GM12878 (cell line): ENCODE data around the gene TRIP6. TPM values are rescaled to one million over a fixed set of nuclear protein-coding genes. Genes with fewer than 3 reads are reported as not detected.

Experiments
- ATAC-seq: fragments of 200-7000 bp; cut with Tn5 transposase; 3 replicates; pipeline ENCODE4 v1.9.1; 2020; ENCODE audit warnings: mild to moderate bottlenecking, moderate library complexity
- BruUV-seq: library from RNA; stranded (reverse); fragments of 400-500 nt; replicated peaks from 2 replicates; lab custom pipeline; 2021; lab: Mats Ljungman, UMichigan
- CTCF ChIA-PET: fragments of 300-600 bp; sonication (Branson Sonifier 250); formaldehyde crosslinking; extraction: SDS; loops from one replicate; lab custom pipeline; 2021; ENCODE audit warnings: inconsistent platforms; lab: Yijun Ruan, JAX
- POLR2A ChIA-PET: fragments of 350-600 bp; formaldehyde crosslinking; extraction: SDS; loops from one replicate; lab custom pipeline; 2021; ENCODE audit warnings: inconsistent platforms; lab: Charles Lee
- RAD21 ChIA-PET: fragments of 300-600 bp; sonication (Branson Sonifier 250); formaldehyde crosslinking; loops from one replicate; lab custom pipeline; 2023; ENCODE audit warnings: antibody characterized with exemption; ENCODE audit not compliant: unreplicated experiment; lab: Charles Lee
- SMC1A ChIA-PET: fragments of 300-600 bp; sonication (Branson Sonifier 250); formaldehyde crosslinking; loops from one replicate; lab custom pipeline; 2023; ENCODE audit not compliant: unreplicated experiment, uncharacterized antibody; lab: Charles Lee
- DNase-seq: peaks from one replicate; pipeline ENCODE4 v3.0.0-alpha.2; 2011; ENCODE audit warnings: low read depth, low spot score
- FAIRE-seq: peaks from 3 replicates; lab custom pipeline; 2011; peaks lifted over from hg19 to GRCh38; lab: Jason Lieb, UNC
- H2AFZ ChIP-seq: 2 replicates; pipeline ENCODE4 v1.6.0; 2011; ENCODE audit warnings: low read depth, low read length, control low read depth; ENCODE audit not compliant: control insufficient read depth
- H3K27ac ChIP-seq: 2 replicates; pipeline ENCODE4 v1.5.1; 2011; ENCODE audit warnings: control low read depth; ENCODE audit not compliant: control insufficient read depth, insufficient read depth
- H3K27me3 ChIP-seq, 2 experiments: replicated peaks in 1 of 2; 2 replicates each; pipeline versions ENCODE4 v1.6.0 to v1.6.1; 2011; ENCODE audit warnings: low read length in 1 of 2; ENCODE audit not compliant: control insufficient read depth in 2 of 2, insufficient read depth in 2 of 2
- H3K36me3 ChIP-seq, 2 experiments: 2 replicates each; pipeline ENCODE4 v1.5.1; 2011; ENCODE audit warnings: low read length in 1 of 2; ENCODE audit not compliant: control insufficient read depth in 2 of 2, insufficient read depth in 2 of 2
- H3K4me1 ChIP-seq: 2 replicates; pipeline ENCODE4 v1.6.1; 2011; ENCODE audit warnings: mild to moderate bottlenecking, low read length, moderate library complexity, mixed read lengths; ENCODE audit not compliant: control insufficient read depth, insufficient read depth
- H3K4me2 ChIP-seq: 2 replicates; pipeline ENCODE4 v1.6.0; 2011; ENCODE audit warnings: control low read depth; ENCODE audit not compliant: control insufficient read depth, insufficient read depth
- H3K4me3 ChIP-seq: fragments of 200-600 bp; sonication (generic); 2 replicates; pipeline ENCODE4 v1.5.1; 2016
- H3K79me2 ChIP-seq: 2 replicates; pipeline ENCODE4 v1.6.0; 2011; ENCODE audit warnings: low read length; ENCODE audit not compliant: control insufficient read depth, insufficient read depth
- H3K9ac ChIP-seq: 2 replicates; pipeline ENCODE4 v1.8.0; 2011; ENCODE audit warnings: low read length, control low read depth, mixed read lengths; ENCODE audit not compliant: control insufficient read depth, insufficient read depth
- H3K9me3 ChIP-seq: replicated peaks from 3 replicates; pipeline ENCODE4 v1.5.1; 2011; ENCODE audit warnings: mild to moderate bottlenecking, low read length; ENCODE audit not compliant: control insufficient read depth, insufficient read depth
- H4K20me1 ChIP-seq: 2 replicates; pipeline ENCODE4 v1.6.0; 2011; ENCODE audit not compliant: control insufficient read depth, insufficient read depth
- E4F1 ChIP-seq: fragments of 450-650 bp; IDR thresholded peaks from 2 replicates; pipeline ENCODE4 v1.6.1; 2018; ENCODE audit warnings: borderline replicate concordance, mild to moderate bottlenecking; ENCODE audit not compliant: partially characterized antibody
- HDAC6 ChIP-seq: fragments of 200-600 bp; sonication (generic); IDR thresholded peaks from one replicate; pipeline ENCODE4 v1.8.0; 2017; ENCODE audit warnings: antibody characterized with exemption; ENCODE audit not compliant: unreplicated experiment
- RUNX3 ChIP-seq: IDR thresholded peaks from 2 replicates; pipeline ENCODE4 v1.6.1; 2012; ENCODE audit warnings: low read length, inconsistent platforms
- TBL1XR1 ChIP-seq: IDR thresholded peaks from 2 replicates; pipeline ENCODE4 v1.6.1; 2012; ENCODE audit warnings: low read depth, low read length, improper control_type of control experiment
- WGBS: methylation state at CpG from one replicate; pipeline ENCODE4 v1.1.6; 2016; ENCODE audit warnings: low lambda C conversion rate; ENCODE audit not compliant: insufficient replicate concordance, insufficient coverage; ENCODE audit errors: missing lambda C conversion rate; 5-methylcytosine and 5-hydroxymethylcytosine counted together
- in situ Hi-C: fragments of 300-500 bp; cut with MboI; formaldehyde crosslinking; loops from 9 replicates; pipeline ENCODE4 v1.14.3; 2018; ENCODE audit warnings: mixed read lengths
- intact Hi-C: fragments of 100-400 bp; cut with micrococcal nuclease; formaldehyde crosslinking; loops from one replicate; pipeline ENCODE4 v1.14.2; 2022; ENCODE audit not compliant: unreplicated experiment
- polyA plus RNA-seq, 11 experiments: library from polyadenylated mRNA; depleted of rRNA in 4 of 11; unstranded in 6 of 11; stranded (reverse) in 5 of 11; fragments of >200 nt; fragmentation: Nextera tagmentation in 4 of 11; fragmentation: Illumina TruSeq in 1 of 11; extraction: Ambion mirVana in 4 of 11; extraction: Trizol in 1 of 11; gene quantifications; 1 replicate in 1 of 11; 2 replicates in 10 of 11; pipeline versions ENCODE4 v1.2.1 to v1.2.3, GENCODE V29; 2011 to 2016; ENCODE audit warnings: inconsistent platforms in 2 of 11, missing spikeins in 2 of 11, low read depth in 1 of 11
- total RNA-seq, 4 experiments: library from RNA; depleted of rRNA in 3 of 4; stranded (reverse); fragments of >200 nt in 3 of 4; fragmentation: Illumina TruSeq in 1 of 4; extraction: Trizol in 1 of 4; gene quantifications; 2 replicates each; pipeline versions ENCODE4 v1.2.1 to v1.2.3, GENCODE V29; 2013 to 2021

Gene TRIP6
- total and polyA plus RNA-seq, 10 of the 15 experiments (the other 5 are each of a cell fraction or from before 2014, with no cell fraction given) = 2.5 to 47.4 (median 25.5) TPM

DNA sequence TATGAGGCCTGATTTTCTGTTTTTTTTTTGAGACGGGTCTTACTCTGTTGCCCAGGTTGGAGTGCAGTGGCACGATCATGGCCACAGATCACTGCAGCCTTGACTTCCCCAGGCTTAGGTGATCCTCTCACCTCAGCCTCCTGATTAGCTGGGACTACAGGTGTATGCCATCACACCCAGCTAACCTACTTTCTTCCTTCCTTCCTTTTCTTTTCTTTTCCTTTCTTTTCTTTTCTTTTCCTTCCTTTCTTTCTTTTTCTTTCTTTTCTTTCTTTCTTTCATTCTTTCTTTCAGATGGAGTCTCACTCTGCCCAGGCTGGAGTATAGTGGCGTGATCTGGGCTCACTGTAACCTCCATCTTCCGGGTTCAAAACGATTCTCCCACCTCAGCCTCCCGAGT, 11.5 kb downstream of the TRIP6 start:
- Histone ChIP-seq H3K36me3 (peaks cover 18 to 33% of the 10 kb centered on the region in 2 experiments; a peak in 3 of 4 replicates), H3K79me2 (peaks cover 71% of the 10 kb centered on the region), H3K27me3 (no peaks in the 10 kb centered on the region), H3K4me3 (no peak overlapping the region; the same call in 1 of the 2 replicates), H3K9me3 (no peaks in the 10 kb centered on the region; the same call in 2 of the 3 replicates), H4K20me1 (peaks cover 3% of the 10 kb centered on the region; the same call in 1 of the 2 replicates), H2AFZ (no peak overlapping the region), H3K9ac (peak overlapping the region; percentile 29; the same call in 1 of the 2 replicates), H3K4me1 (peaks cover 6% of the 10 kb centered on the region; the same call in 1 of the 2 replicates), H3K4me2 (peak overlapping the region; percentile 59; the same call in 1 of the 2 replicates), H3K27ac (no peak overlapping the region)
- POLR2A ChIA-PET = interaction anchor here (7.0 kb wide), 1 partner anchor 10 kb away, joined by 131 read pairs; the partner anchor contains the start of gene UFSP1
- in situ Hi-C loops (no loop called here), intact Hi-C loops (no loop called here)
- 74% methylated on average over 6 of the region's 6 CpGs for WGBS
- ATAC-seq (no peak), DNase-seq (no peak), FAIRE-seq (no peak)
- no peak for TF ChIP-seq RUNX3
- no peak for TF ChIP-seq TBL1XR1
- TF ChIP-seq E4F1 = no peak
- no peak for TF ChIP-seq HDAC6
- CTCF ChIA-PET = interaction anchor here (0.6 to 1.7 kb wide), 4 partner anchors 8 to 30 kb away, joined by 4 to 7 read pairs (median 4); partner anchors contain the start of genes SLC12A9 and UFSP1
- RAD21 ChIA-PET = no interaction called here
- SMC1A ChIA-PET = interaction anchor here (4.1 kb wide), 1 partner anchor 9 kb away, joined by 33 read pairs; the partner anchor contains the start of gene UFSP1
- BruUV-seq = no TSS peak
